GM19324 (cell line): ENCODE results near the gene EYS.

Experiments used
- ATAC-seq: cut with Tn5 transposase; IDR thresholded peaks from one replicate; pipeline ENCODE4 v1.9.1; 2021; ENCODE audit warnings: mild to moderate bottlenecking, moderate library complexity; ENCODE audit not compliant: unreplicated experiment, low FRiP score

Gene EYS

DNA sequence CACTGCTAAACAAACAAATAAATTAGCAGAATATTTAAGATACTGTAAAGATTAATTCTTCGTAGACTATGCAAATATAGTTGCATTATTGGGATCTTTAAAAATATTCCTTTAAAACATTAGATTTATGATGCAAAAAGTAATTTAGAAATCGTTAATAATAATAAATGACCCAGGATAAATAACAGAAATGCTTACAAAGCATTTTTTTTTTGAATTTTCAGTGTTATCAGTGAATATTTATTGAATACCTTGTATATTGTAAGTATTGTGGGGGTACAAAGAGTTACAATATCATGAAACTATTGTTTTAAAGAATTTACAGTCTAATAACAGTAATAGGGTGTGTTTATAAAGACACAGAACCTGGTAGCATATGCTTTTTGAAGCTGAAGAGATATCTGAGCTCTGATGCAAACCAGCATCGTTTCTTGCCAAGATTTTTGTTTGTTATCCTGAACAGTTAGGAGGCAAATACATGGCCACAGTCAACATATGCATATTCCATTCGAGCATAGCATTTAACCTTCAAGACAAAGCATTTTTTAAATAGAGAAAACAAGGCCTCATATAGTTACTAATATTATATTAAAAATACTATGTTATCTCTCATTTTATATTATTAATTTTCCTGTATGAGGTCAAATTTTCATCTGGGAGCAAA, 1584.2 kb downstream of the EYS start:
- no peak for ATAC-seq

DNA sequence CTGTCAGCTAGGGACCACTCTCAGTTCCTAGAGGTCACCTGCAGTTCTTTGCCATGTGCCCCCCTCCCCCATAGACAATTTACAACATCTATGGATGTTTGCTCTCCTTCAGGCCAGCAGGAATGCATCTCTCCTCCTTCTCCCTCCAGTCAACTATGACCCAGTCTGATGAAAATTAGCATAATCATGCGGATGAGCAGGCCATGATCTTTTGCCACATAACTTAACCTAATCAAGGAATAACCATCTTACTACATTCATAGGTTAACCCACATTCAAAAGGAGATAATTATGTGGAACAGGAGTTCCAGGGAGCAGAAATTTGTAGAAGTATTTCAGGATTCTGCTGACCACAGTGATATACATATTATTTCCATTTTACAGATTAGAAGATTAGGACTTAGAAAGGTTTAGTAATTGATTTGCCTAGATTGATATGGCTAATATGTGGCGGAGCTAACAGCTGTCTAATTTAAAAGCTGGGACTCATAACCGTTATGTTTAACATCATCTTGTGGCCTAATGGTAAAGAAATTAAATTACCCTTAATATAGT, 1585.9 kb downstream of the EYS start:
- ATAC-seq: no peak

DNA sequence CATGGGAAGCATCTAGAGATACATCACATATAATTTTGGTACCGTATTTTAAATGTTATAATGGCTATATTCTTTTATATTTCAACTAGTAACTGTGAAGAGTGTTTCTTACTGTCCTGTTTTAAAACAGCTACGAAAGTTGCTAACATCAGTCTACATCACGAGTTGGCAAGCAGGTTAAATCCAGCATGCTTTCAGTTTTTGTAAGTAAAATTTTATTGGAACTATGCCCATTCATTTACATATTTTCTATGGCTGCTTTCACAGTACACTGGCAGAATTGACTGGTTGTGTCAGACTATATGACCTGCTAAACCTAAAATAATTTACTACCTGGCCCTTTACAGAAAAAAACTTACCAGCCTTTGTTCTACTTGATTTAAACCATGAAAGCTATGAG, 1593.3 kb downstream of the EYS start:
- no peak for ATAC-seq

DNA sequence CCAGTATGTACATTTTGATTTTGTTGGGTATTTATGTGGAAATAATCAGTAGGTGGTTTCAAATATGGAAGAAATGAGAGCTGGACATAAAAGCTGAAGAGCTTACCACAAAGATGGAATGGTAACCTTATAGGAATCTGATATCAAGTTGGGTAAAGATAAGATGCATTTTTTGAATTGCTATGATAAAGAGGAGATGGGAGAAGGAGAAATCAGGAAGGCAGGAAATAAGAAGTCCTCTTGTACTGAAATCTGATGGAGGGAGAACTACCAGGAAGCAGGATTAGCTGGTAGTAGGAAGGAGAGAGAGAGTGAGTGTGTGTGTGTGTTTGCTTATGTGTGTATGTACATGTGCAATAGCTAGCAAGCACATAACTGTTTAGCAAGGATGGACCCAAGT, 1603.0 kb downstream of the EYS start:
- ATAC-seq: no peak

DNA sequence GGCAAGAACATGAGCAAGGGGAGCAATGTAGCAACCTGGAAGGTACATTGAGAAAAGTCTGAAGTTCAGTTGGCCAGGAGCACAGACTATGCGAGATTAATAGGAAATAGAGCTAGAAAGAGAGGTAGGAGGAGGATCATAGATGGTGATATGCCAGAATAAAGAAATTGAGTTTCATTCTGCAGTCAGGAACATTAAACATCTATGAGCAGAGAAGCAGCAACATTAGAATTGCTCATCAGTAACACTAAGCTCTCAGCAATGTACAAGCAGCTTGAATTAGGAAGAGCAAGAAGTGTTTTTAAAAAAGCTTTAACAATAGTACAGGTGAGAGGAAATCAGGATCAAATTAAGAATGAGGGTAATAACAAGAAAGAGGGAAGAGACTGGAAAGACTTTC, 1603.5 kb downstream of the EYS start:
- no peak for ATAC-seq

DNA sequence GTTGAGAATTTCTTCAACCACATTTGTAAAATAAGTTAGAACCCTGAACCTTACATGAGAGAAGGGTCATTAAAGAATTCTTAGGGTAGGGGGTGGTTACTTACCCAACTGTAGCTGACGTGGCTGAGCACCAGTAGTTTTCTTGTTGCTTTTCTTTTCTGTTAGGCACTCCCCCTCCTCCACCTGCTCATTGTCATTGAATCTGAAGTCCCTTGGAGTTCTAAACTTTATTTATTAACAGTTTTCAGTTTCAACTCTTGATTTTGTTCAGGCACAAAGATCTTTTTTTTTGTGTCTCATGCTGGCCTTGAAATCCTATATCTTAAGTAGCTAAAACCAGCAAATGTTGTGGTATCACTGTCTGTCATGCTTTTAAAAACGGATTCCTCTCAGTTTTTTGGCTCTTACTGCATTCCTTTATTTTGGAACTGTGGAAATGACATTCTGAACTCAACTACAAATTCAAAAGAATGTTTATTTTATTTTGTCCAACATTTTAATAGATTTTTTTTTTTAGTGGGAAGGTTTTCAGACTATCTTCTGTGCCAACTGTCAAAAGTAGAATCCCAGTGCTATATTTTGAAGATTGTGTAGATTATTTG, 1606.2 kb downstream of the EYS start:
- no peak for ATAC-seq

DNA sequence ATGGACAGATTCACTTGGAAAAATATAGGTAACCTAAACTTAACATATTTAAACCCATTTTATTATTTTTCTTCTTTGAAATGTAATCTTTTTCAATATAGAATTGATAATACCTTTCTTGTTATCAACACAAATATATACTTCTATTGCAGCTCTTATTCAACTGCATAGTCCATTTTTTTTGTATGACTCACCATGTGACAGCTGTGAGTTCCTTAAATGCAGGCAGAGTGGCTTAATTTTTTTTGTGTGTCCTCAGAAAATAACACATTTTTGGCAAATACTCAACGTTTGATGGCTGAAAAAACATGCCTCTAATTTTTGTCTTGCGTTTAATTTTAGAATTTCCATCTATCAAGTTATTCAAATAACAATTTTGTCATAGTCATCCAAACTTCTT, 1616.7 kb downstream of the EYS start:
- ATAC-seq: no peak

DNA sequence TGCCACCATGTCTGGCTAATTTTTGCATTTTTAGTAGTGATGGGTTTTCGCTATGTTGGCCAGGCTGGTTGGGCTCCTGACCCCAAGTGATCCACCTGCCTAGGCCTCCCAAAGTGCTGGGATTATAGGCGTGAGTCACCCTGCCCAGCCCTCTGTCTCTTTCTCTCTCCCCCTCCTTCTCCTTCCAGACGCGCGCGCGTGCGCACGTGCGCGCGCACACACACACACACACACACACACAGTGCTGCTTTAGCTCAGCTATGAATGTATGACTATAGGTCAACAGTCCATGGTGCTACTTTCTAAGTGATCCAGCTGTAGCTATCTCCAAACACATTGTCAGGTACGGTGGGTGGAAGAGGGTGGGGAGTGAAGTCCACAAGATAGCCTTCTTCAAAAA, 1621.9 kb downstream of the EYS start:
- no peak for ATAC-seq

DNA sequence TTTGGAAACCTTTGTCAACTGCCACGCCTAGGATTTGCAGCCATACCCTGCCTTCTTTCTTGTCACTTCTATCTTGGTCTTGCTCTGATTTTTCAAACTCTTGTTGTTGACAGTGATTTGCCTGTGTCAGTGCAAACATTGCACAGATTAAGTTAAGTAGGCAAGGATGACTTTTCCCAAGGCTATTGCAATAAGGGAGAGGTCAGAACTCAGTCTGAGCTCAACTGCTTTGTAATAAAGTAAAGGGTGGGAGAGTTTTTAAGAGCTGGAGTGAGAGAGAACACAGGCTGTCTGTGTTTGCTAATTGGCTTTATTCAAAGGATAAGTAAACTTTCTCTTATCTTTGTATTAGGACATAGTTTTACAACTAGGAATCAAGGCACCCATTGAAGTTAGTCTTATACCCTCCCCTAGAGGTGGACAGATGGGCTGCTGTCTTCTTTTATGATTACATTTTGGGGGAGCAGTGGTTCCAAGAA, 1622.8 kb downstream of the EYS start:
- ATAC-seq: no peak

DNA sequence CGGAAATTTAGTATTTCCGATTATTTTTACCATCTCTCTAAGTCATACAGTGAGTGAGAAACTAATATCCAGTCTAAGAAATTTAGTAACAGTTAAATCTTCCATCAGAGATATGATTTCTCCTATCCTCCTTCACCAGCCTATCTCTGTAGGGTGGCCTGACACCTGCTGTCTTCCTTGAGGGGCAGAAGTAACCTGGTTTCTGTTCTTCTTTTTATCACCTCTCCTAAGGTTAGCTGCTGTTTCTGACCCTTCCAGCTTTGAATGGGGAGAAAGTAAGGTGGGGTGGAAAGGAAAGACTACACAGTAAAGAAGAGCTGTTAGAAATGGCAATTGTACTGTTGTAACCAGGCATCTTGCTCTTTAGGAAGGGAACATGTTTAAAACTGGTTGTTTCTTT, 1623.8 kb downstream of the EYS start:
- peak; percentile 80 for ATAC-seq

DNA sequence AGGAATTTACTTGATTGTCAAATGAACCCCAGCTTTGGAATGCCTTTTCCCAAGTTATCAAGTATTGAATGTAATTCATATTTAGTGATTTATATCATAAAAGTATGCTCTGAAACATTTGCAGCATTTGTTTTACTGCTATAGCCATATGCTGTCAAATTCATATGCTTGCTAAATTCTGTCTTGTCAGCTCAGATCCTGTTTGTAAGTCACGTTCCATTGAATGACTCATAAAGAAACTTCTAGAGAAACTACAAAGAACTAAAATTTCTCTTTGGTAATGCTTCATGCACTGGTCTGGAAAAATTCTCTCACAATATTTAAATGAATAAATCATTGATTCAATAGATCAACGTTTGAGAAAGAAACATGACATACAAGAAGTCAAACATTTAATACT, 1625.6 kb downstream of the EYS start:
- ATAC-seq: no peak

DNA sequence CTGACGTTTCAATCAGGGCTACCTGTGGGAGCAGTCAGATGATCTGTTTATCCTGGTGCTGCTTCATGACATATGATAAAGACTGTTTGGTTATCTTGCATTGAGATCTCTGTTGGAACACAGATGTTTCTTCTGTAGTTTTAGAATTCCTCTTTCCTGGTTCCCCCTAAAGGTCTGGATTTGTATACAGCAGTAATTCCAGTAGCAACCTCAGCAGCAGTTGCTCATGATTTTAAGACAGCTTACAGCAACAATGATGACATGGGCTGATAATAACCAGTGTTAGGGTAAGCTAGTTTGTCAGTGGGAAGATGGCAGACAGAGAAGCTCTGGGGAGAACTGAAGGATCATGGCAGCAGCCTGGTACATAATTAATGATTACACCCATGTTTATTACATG, 1632.0 kb downstream of the EYS start:
- no peak for ATAC-seq

DNA sequence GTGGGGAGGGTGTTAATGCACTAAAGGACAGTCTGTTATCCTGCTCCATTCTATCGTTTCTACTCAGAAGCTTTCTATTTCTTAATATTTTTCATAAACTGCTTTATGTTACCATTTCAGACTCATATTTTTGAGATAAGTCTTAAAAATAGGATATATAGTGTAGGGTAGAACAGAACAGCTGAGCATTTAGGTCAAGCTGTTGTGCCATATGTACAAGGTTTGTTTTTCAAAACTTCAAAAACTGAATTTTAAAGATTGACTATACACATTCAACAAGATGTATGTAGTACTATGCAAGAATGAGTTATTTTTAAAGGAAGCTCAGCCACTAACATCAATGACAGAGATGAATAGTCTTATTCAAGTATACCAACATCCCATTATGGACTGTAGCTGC, 1634.3 kb downstream of the EYS start:
- ATAC-seq: no peak

DNA sequence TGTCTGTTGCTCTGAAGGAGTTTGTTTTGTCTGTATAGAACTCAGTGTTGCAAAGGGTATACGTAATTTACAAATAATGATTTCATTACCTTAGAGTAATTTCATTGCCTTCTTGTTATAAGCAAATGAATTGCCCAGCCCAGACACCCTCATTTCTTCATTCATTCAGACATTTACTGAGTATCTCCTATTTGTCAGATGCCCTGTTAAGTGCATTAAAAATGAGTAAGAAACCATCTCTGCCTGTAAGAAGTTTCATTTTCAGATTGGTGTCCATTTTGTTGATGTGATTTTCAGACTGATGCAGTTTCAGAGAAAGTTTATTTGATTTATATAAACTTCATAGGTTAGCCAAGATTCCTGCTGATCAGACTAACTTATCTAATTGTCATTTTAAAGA, 1642.1 kb downstream of the EYS start:
- ATAC-seq: no peak

DNA sequence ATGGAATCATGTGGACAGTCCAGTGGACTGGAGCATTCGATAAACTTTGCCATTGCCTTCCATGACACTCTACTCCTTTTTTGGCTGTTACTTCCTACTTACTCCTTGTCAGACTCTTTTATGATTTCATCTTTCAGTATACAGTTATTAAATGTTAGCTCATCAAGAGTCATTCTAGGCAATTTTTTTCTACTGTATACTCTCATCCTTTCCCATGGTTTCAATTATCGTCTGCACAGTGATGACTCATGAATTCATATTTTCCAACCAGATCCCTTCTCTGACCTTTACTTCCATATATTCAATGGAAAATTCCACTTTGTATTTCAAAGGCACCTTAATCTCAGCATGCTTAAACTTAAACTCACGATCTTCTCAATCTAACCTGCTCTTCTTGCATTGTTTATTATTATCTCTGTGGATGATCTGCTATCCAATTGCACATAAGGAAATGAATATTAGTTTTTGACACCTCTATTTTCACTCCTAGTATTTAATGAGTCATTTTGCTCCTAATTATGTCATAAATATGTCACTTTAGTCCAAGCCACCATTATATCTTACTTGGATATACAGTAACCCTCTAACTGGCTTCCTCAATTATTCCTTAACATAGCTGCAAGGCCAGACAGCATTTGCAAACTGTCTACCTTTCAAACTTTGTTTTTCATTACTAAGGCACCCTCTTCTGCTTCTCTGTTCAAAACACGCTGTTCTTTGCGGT, 1643.9 kb downstream of the EYS start:
- ATAC-seq: no peak

DNA sequence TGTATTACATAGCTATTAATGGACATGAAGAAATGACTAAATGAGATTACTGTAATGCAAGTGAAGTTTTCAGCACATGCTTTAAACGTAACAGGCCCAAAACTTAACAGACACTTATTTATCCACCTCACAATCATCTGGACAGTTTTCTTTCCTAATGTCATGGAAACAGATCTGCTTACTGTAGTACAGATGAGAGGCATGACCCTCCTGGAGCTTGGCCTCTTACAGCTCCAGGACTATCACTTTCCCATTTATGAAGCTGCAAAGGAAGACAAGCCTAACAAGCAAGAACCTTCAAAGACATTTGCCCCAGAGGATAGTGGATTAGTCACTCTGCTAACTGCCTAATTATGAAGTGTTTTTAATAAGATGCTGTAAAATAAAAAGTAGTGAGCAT, 1652.2 kb downstream of the EYS start:
- no peak for ATAC-seq

DNA sequence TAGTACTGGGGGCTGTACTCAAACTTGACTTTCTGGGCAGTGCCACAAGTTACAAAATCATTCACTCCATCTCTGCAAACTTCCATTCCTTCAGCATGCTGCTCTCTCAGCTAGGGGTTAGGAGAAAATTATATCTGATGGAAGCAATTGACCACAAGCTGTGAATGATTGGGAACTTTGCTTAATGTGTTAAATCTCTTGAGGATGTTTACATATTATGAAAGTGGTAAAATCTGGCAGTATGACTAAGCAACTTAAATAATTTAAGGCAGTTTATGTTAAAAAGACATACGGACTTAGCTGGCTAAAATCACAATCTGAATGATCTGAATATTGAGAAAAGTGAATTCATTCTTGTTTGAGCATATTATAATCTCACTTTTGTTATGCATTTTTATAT, 1656.4 kb downstream of the EYS start:
- no peak for ATAC-seq

DNA sequence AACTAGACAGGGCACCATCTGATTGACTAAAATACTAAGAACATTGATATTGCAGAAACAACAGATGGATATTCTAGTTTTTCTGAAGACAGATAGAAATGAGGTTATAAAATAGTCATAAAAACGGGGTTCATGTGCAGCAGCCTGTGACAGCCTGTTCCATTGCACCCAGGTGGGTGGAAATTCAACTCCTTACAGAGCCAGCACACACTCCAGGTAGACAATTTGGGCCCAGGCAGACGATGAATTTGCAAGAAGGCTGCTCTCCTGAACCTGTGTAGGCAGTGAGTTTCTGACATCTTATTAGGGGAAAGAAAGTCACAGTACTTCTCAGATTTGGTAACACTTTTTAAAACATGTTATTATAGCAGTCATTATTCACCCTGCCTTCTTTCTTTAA, 1657.3 kb downstream of the EYS start:
- no peak for ATAC-seq

DNA sequence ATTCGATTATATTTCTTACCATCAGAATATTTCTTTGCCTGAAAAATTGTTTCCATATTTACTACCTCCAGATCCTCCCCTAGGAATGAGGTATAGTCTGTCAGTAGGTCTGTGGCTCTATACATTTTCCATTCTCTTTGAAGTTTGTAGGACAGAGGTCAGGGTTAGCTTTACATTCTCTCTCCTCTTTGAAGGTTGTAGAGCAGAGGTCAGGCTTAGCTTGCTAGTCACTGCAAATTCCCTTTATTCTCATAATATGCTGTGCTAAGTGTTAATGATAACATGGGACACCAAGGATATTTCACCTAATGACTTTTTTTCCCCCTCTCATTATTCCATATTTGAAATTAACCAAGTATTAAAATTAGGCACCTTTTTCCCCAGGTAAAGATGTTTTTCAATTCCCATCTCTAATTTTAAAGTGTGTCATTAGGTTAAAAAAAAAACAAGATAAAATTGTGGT, 1660.2 kb downstream of the EYS start:
- ATAC-seq: no peak

DNA sequence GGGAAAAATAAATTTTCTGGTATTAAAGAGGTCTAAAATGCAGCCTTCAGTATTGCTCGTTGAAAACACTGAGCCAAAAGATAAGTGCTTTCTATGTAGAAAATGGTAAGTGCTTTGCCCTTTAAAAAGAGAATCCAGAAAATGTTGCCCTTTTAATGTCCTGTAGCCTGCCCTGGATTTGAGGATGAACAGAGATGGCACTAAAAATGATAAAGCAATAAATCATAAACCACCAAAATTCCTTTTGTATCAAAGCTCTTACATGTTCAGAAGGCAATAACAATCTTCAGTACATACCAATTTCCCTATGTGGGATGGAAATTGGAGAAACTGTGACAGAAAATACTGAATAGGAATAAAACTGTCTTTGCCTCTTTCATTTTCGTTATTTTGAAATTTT, 1665.7 kb downstream of the EYS start:
- ATAC-seq: no peak

DNA sequence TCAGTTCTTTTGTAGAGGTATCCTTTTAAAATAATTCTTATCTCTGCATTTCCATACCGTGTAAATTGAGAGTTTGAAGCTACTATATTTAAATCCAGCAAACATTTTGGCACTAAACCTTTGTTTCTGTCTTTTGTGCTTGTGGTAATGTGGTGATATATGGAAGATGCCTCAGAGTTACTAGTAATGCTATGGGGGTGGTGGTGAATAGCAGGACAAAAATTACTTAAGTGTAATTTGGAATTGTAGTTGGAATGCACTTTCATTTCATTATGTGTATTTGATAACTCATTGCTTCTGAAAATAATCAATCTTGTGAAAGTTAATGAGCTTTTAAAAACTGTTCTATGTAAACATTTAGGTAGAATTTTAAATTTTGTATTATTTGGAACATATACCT, 1666.9 kb downstream of the EYS start:
- no peak for ATAC-seq

DNA sequence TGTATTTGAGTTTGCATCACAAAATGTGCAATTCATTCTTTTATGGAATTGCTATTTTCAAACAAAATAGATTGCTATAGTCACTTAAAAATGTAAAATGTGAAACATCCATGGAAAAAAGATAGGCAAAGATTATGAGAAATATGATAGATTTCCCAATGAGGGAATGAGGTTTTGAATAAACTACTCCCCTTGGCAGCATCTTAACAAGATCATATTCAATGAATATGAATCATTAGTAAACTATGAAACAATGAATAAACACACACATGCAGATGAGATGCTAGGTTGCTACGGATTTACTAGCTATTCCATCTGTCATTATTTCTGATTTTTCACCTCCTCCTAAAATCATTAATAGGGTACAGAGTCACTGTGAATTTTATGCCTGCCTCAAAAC, 1669.6 kb downstream of the EYS start:
- no peak for ATAC-seq
